ENCODE results near the gene TRAPPC10.

The TRAPPC10 gene

DNA sequence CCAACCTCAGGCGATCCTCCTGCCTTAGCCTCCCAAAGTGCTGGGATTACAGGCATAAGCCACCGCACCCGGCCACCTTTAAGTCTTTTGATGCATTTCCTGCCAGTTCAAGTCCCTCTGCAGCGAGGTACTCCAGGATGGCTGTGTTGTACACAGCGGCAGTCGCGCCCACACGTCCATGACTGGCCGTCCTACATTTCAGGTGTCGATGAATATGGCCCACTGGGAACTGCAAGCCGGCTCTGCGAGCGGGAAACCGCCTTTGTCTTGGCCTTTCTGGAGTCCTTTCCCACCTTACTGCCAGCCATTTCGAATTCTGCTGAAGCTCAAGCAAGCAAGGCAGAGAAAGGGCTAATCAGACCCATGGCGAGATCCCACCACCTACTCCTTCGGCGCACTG, 34.6 kb downstream of the TRAPPC10 start:
- no peak for DNase-seq

- no peak for DNase-seq
Observed at GRCh38 chr21:44047996-44048560, 36.0 kb downstream of the TRAPPC10 start.

DNA sequence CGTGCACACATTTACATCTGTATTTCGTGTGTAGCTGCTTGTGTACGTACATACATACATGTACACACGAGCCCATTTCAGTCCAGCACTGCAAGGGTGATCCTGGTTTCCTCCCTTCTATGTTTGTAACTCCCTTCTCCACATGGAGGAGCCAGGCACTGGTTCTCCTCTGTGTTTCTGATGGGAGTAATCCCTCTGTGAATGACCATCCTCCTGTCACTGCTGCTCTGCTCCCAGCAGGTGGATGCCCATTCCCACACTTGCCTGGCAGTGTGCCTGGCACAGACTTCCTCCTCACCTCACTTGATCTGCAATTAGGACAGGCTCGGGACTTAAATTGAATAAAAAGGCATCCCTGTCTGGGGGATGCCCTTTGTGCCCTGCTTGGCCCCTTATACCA, 37.1 kb downstream of the TRAPPC10 start:
- no peak for DNase-seq

DNA sequence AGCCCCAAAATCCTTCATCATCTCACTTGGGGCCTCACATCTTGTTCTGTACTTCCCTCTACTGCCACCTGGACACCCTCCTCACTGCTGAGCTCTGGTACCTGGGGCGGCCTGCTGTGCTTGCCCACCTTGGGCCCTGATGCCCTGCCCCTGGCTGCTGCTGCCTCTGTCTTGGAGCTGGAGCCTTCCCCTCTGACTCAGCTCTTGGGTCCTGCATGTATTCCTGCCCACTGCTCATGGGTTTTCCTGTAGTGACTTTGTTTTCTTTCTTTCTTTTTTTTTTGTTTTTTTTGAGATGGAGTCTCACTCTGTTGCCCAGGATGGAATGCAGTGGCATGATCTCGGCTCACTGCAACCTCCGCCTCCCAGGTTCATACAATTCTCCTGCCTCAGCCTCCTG, 37.5 kb downstream of the TRAPPC10 start:
- DNase-seq, result peak; percentile 40

DNA sequence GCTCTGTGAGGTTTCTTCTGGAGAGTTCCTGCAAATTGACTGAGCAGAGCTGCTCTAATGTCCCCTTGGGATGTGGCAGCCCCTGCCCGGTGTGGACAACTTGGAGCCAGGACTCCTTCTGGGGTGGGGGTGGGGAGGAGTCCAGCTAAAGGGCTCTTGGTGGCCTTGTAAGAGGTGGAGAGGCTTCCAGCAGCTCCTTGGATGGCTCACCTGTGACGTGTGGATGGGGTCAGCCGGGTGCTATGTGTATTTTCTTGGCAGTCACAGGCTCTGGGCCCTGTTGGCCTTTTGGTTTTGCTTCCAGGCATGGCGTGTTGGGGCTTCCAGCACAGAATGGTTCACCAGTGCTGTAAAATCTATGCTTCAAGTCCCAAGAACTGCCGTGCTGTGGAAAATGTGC, 38.2 kb downstream of the TRAPPC10 start:
- no peak for DNase-seq

GRCh38 chr21:44051462-44051941, 39.4 kb downstream of the TRAPPC10 start:
- DNase-seq, result peak; percentile 51

- no peak for DNase-seq
Observed at GRCh38 chr21:44052071-44052829, 40.1 kb downstream of the TRAPPC10 start.

GRCh38 chr21:44052830-44053226, 40.7 kb downstream of the TRAPPC10 start:
- no peak for DNase-seq

DNA sequence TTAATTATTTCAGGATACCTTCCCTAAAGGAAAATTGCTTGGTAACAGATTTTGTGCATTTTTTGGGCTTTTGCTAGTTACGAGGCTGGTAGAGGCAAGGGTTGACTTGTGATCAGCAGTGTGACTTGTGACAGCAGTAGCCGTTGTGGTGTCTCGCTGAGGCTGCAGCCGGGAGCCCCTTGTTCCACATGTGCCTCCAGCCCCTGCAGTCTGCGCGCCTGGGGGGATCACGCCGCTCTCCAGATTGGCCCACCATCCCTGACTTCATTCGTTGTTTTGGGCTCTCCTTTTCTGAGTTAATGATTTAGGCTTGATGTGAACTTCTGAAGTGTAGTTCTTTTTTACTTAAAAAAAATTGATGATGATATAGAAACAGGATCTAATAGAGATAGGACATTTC, 41.5 kb downstream of the TRAPPC10 start:
- no peak for DNase-seq

DNA sequence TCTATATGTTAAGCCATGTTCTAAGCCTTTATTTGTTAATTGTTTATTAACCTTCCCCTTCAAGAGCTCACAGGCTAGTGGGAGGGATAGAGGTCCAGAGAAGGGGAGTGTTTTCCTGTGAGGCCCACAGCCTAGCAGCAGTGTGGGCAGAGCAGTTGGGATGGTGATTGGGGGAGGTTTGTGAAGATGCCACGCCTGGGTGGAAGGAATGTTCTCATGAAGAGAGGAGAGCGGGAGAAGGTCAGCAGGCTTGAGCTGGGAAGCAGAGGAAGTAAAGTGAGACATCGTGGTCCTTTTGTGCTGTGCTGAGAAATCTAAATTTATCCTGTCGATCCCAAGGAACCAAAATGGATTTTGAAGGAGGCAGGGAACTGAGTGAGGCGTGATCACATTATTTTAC, 42.6 kb downstream of the TRAPPC10 start:
- DNase-seq, result peak; percentile 62

GRCh38 chr21:44057055-44057454, 44.9 kb downstream of the TRAPPC10 start:
- DNase-seq, result no peak

GRCh38 chr21:44057960-44058651, 46.0 kb downstream of the TRAPPC10 start:
- DNase-seq, result no peak

- DNase-seq, result no peak
Observed at GRCh38 chr21:44058652-44058964, 46.5 kb downstream of the TRAPPC10 start.

DNA sequence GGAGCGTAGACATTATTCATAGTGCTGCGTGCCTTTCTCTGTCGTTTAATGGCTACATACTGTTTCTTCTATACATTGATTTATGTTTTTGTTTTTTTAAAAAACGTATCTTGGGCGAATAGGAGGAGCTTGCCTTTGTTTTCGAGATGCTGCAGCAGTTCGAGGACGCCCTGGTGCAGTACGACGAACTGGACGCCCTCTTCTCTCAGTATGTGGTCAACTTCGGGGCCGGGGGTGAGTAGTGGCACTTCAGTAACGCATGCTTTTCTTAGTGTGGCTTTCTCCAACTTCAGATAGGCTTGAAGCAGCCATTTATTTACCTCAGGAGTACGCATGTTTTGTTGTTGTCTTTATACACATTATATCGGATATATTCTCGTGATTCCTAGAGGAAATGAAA, 46.9 kb downstream of the TRAPPC10 start:
- DNase-seq, result no peak

DNA sequence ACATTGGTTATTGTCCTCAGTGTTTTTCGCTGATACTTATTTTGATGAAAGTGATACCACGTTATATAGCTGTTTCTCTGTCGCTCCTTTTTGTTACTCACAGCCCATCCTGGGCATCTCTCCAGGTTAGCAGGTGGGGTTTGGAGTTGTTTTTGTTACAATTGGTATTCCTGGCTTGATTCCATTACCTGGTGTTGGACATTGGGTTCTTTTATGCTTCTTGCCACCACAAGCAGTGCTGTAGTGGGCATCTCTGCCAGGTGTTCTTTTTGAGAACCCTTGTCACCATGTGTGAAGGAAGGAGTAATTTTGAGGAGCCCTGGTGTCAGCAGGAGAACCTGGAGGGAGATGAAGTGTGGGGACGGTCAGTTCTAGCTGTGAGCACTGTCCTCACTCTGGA, 47.6 kb downstream of the TRAPPC10 start:
- no peak for DNase-seq

DNA sequence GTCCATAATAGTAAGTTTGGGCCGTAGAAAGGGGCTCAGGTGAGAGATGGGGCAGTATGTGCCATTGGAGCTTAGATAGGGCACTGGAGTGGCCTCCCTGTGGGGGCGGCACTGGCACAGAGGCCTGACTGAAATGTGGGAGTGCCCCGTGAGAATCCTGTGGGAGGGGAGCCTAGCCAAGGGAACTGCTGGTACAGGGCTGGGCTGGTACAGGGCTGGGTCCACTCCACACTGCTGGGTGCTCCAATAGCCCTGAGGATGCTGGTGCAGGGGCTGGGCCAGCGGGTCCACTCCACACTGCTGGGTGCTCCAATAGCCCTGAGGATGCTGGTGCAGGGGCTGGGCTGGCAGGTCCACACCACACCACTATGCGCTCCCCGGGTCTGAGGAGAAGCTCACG, 50.3 kb downstream of the TRAPPC10 start:
- no peak for DNase-seq

- no peak for DNase-seq
Observed at GRCh38 chr21:44063151-44063912, 51.2 kb downstream of the TRAPPC10 start.

DNA sequence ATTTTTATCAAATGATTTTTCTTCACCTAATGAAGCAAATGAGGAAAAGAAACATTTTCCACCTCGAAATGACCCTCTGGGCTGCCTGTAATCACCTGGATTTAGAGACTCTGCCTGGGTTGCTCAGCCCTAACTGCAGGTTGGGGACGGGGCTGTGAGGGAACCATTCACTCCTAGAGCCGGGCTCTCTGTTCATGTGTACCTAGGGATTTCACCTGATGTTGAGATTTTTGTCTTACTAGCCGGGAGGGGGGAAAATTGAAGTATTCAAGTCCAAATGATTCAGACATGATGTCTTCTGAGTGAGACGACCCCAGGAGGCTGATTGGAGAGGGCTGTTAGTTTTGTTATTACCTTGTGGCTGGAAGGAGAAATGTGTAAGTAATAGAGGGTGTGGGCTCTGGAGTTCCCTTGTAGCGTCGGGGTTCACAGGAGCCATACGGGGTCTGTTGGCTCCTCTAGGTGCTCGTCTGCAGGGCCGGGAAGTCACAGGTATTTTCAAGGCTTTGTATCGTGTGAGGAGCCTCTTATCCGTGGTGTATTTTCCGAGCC, 52.8 kb downstream of the TRAPPC10 start:
- no peak for DNase-seq

DNA sequence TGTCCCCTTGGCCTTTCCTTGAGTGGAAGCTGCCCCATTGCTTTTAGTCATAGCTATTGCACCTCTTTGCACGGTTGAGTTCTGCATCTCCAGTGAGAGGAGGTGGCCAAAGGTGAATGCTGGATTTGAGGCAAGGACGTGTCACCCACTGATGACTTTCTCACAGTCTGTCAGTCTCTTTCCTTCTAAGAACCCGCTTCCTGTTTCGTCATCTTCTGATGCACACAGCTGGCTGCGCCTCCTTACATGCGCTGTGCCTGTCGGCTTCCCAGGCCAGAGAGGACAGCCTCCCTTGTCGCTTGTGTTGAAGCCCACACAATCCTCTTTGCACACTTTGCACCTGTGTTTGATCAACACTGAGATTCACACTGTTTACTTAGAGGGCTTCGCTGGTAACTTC, 53.3 kb downstream of the TRAPPC10 start:
- peak; percentile 4 for DNase-seq

DNA sequence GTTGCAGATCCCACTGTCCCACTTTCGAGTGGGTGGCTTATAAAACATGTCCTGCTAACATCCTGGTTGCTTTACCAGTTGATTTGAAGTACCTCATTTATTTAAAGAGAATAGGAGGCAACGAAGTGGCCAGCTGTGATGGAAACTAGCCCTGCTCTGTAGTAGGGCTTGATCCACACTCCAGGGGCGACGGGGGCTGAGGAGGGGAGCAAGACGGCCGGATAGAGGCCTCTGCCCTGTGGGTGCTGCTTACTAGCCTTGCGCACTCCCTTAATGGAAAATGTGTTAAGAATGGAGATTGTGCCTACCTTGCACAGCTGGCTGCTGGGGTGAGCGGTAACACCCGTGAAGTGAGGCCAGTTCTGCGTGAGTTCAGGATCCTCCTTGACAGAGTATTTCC, 54.0 kb downstream of the TRAPPC10 start:
- no peak for DNase-seq

GRCh38 chr21:44067011-44067839, 55.1 kb downstream of the TRAPPC10 start:
- no peak for DNase-seq

DNA sequence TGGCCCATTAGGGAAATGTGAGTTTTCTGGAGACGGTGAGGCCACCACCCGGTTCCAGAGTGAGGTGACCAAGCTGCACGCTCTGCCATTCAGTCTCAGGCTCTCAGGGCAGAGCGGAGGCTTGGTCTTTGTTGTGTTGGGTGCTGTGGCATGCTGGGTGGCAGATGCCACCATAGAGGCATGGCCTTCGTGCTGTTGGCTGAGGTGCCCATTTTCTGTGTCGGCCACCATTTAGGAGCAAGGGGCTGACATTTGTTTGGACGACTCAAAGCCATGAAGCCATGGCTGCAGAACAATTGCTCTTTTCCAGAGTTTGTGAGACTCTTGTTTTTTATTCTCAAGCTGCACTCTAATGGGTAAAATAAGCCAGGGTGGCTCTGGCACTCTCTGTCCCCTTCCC, 58.3 kb downstream of the TRAPPC10 start:
- no peak for DNase-seq

All from fibroblast of skin of back (primary cell).